HG02981 (cell line): Measurements from ENCODE around the gene SH3GLB1.

ENCODE experiments used
- ATAC-seq: cut with Tn5 transposase; IDR thresholded peaks from one replicate; pipeline ENCODE4 v1.9.1; 2021; ENCODE audit warnings: mild to moderate bottlenecking, moderate library complexity; ENCODE audit not compliant: unreplicated experiment

Gene SH3GLB1

GRCh38 chr1:86773341-86774288 lies 69.2 kb downstream of the SH3GLB1 start:
- no peak for ATAC-seq

- peak; percentile 99 for ATAC-seq
Observed at GRCh38 chr1:86774305-86775295, 70.2 kb downstream of the SH3GLB1 start.

- no peak for ATAC-seq
Observed at GRCh38 chr1:86775395-86775794, 71.0 kb downstream of the SH3GLB1 start.

- ATAC-seq: no peak
Observed at GRCh38 chr1:86776108-86776507, 71.7 kb downstream of the SH3GLB1 start.

- no peak for ATAC-seq
Observed at GRCh38 chr1:86778569-86779239, 74.3 kb downstream of the SH3GLB1 start.

GRCh38 chr1:86779308-86780191 lies 75.2 kb downstream of the SH3GLB1 start:
- no peak for ATAC-seq

GRCh38 chr1:86782482-86782881 lies 78.1 kb downstream of the SH3GLB1 start:
- ATAC-seq: no peak

- no peak for ATAC-seq
Observed at GRCh38 chr1:86787621-86788020, 83.2 kb downstream of the SH3GLB1 start.

- ATAC-seq: no peak
Observed at GRCh38 chr1:86788300-86789206, 84.2 kb downstream of the SH3GLB1 start.

GRCh38 chr1:86795316-86795715 lies 90.9 kb downstream of the SH3GLB1 start:
- no peak for ATAC-seq
